H9 (cell line): ENCODE results near the gene SPTBN1. TPM values are rescaled to one million over a fixed set of nuclear protein-coding genes. Genes with fewer than 3 reads are reported as not detected.

ENCODE experiments used
- DNase-seq: peaks from one replicate; pipeline ENCODE4 v3.0.0-alpha.2; 2017
- H2AFZ ChIP-seq: one replicate; pipeline ENCODE4 v1.6.1; 2013; ENCODE audit warnings: mild to moderate bottlenecking, low read length, control low read depth, moderate library complexity
- H2AK5ac ChIP-seq: 2 replicates; pipeline ENCODE4 v1.6.1; 2013; ENCODE audit warnings: low read length, control low read depth, mixed read lengths; ENCODE audit not compliant: insufficient read length
- H2BK120ac ChIP-seq: one replicate; pipeline ENCODE4 v1.6.1; 2013; ENCODE audit warnings: low read depth, mild to moderate bottlenecking, low read length, control low read depth, inconsistent platforms; ENCODE audit not compliant: poor library complexity, severe bottlenecking
- H2BK12ac ChIP-seq: 2 replicates; pipeline ENCODE4 v1.6.1; 2013; ENCODE audit warnings: low read length, control low read depth, mixed read lengths, low read depth; ENCODE audit not compliant: insufficient read length
- H2BK15ac ChIP-seq: 2 replicates; pipeline ENCODE4 v1.6.1; 2013; ENCODE audit warnings: low read depth, low read length, control low read depth
- H2BK20ac ChIP-seq: one replicate; pipeline ENCODE4 v1.6.1; 2013; ENCODE audit warnings: low read depth, mild to moderate bottlenecking, low read length, control low read depth, inconsistent platforms; ENCODE audit not compliant: poor library complexity, severe bottlenecking
- H2BK5ac ChIP-seq: 2 replicates; pipeline ENCODE4 v1.6.1; 2013; ENCODE audit warnings: low read length, control low read depth, mixed read lengths; ENCODE audit not compliant: insufficient read length
- H3K14ac ChIP-seq: 2 replicates; pipeline ENCODE4 v1.6.1; 2013; ENCODE audit warnings: low read length, control low read depth; ENCODE audit not compliant: insufficient read depth
- H3K18ac ChIP-seq: 2 replicates; pipeline ENCODE4 v1.6.1; 2013; ENCODE audit warnings: low read depth, mild to moderate bottlenecking, mixed read lengths, low read length, control low read depth; ENCODE audit not compliant: insufficient read length
- H3K23ac ChIP-seq: 2 replicates; pipeline ENCODE4 v1.6.1; 2013; ENCODE audit warnings: low read length, control low read depth, mixed read lengths, low read depth; ENCODE audit not compliant: insufficient read length
- H3K23me2 ChIP-seq: 2 replicates; pipeline ENCODE4 v1.6.1; 2013; ENCODE audit warnings: low read depth, mild to moderate bottlenecking, mixed read lengths, low read length, control low read depth; ENCODE audit not compliant: insufficient read length, poor library complexity, severe bottlenecking
- H3K27ac ChIP-seq: 2 replicates; pipeline ENCODE4 v1.5.1; 2013; ENCODE audit warnings: low read length, control low read depth, mixed read lengths, low read depth; ENCODE audit not compliant: insufficient read length
- H3K27me3 ChIP-seq: 2 replicates; pipeline ENCODE4 v1.6.1; 2013; ENCODE audit warnings: low read length, control low read depth, inconsistent platforms; ENCODE audit not compliant: insufficient read depth
- H3K4ac ChIP-seq: 2 replicates; pipeline ENCODE4 v1.6.1; 2013; ENCODE audit warnings: low read depth, mild to moderate bottlenecking, control low read depth, inconsistent platforms, low read length, moderate library complexity
- H3K4me1 ChIP-seq: 2 replicates; pipeline ENCODE4 v1.6.1; 2013; ENCODE audit warnings: low read length, control low read depth, inconsistent platforms; ENCODE audit not compliant: insufficient read depth
- H3K4me2 ChIP-seq: 2 replicates; pipeline ENCODE4 v1.6.1; 2013; ENCODE audit warnings: low read length, control low read depth, mixed read lengths; ENCODE audit not compliant: insufficient read length, insufficient read depth
- H3K56ac ChIP-seq: 2 replicates; pipeline ENCODE4 v1.6.1; 2013; ENCODE audit warnings: low read depth, mild to moderate bottlenecking, mixed read lengths, low read length, control low read depth; ENCODE audit not compliant: insufficient read length
- H3K79me1 ChIP-seq: 2 replicates; pipeline ENCODE4 v1.6.1; 2013; ENCODE audit warnings: low read depth, mild to moderate bottlenecking, moderate library complexity, low read length, control low read depth, inconsistent platforms; ENCODE audit not compliant: insufficient read depth, poor library complexity, severe bottlenecking
- H3K79me2 ChIP-seq: 2 replicates; pipeline ENCODE4 v1.6.1; 2013; ENCODE audit warnings: low read length, control low read depth, inconsistent platforms; ENCODE audit not compliant: insufficient read depth
- H3K9ac ChIP-seq: 2 replicates; pipeline ENCODE4 v1.6.1; 2013; ENCODE audit warnings: low read length, control low read depth, mixed read lengths; ENCODE audit not compliant: insufficient read length; ENCODE audit errors: extremely low read depth
- H3K9me3 ChIP-seq: one replicate; pipeline ENCODE4 v1.6.1; 2013; ENCODE audit warnings: low read depth, low read length, inconsistent platforms; ENCODE audit not compliant: control insufficient read depth
- H3T11ph ChIP-seq: one replicate; pipeline ENCODE4 v1.6.1; 2013; ENCODE audit warnings: mild to moderate bottlenecking, low read length, control low read depth, inconsistent platforms
- H4K20me1 ChIP-seq: one replicate; pipeline ENCODE4 v1.6.1; 2013; ENCODE audit not compliant: control insufficient read depth, insufficient read length, insufficient read depth
- H4K5ac ChIP-seq: 2 replicates; pipeline ENCODE4 v1.6.1; 2013; ENCODE audit warnings: low read depth, mild to moderate bottlenecking, mixed read lengths, low read length, control low read depth; ENCODE audit not compliant: insufficient read length
- H4K8ac ChIP-seq: replicated peaks from 2 replicates; pipeline ENCODE4 v1.6.1; 2013; ENCODE audit warnings: low read length, control low read depth, mixed read lengths, low read depth; ENCODE audit not compliant: insufficient read length
- H4K91ac ChIP-seq: 2 replicates; pipeline ENCODE4 v1.6.1; 2013; ENCODE audit warnings: low read depth, mild to moderate bottlenecking, moderate library complexity, mixed read lengths, low read length, control low read depth; ENCODE audit not compliant: insufficient read length
- H3K27ac Mint-ChIP-seq, 3 experiments: 2 replicates in 2 of 3; 3 replicates in 1 of 3; pipeline ENCODE4 v1.8.0; 2020 to 2021; ENCODE audit warnings: mixed read lengths in 3 of 3, mild to moderate bottlenecking in 1 of 3, moderate library complexity in 1 of 3
- H3K27me3 Mint-ChIP-seq: 2 replicates; pipeline ENCODE4 v1.8.0; 2021; ENCODE audit warnings: low read depth, mild to moderate bottlenecking, moderate library complexity, mixed read lengths
- H3K36me3 Mint-ChIP-seq, 3 experiments: 2 replicates in 2 of 3; 3 replicates in 1 of 3; pipeline ENCODE4 v1.8.0; 2020 to 2021; ENCODE audit warnings: low read depth in 3 of 3, mixed read lengths in 3 of 3; ENCODE audit not compliant: insufficient read depth in 1 of 3
- H3K4me1 Mint-ChIP-seq, 2 experiments: 2 replicates each; pipeline ENCODE4 v1.8.0; 2020; ENCODE audit warnings: mixed read lengths in 2 of 2
- H3K4me3 Mint-ChIP-seq, 2 experiments: 2 replicates in 1 of 2; 3 replicates in 1 of 2; pipeline ENCODE4 v1.8.0; 2020 to 2021; ENCODE audit warnings: mild to moderate bottlenecking in 2 of 2, mixed read lengths in 2 of 2, moderate library complexity in 1 of 2
- H3K9me3 Mint-ChIP-seq, 2 experiments: 2 replicates in 1 of 2; 3 replicates in 1 of 2; pipeline ENCODE4 v1.8.0; 2020; ENCODE audit warnings: mild to moderate bottlenecking in 2 of 2, mixed read lengths in 2 of 2, moderate library complexity in 1 of 2
- WGBS: extraction: QIAGEN DNeasy Blood & Tissue Kit; methylation state at CpG from one replicate; pipeline ENCODE4 v1.1.7; 2013; ENCODE audit warnings: missing lambda C conversion rate, low lambda C conversion rate, mixed read lengths; ENCODE audit not compliant: insufficient read length; ENCODE audit errors: extremely low coverage; 5-methylcytosine and 5-hydroxymethylcytosine counted together
- total RNA-seq: library from RNA; stranded (reverse); gene quantifications from 2 replicates; pipeline ENCODE4 v1.2.1, GENCODE V29; 2021
- TF ChIP-seq, protein P1 (sequence below): fragments of 200-600 bp; sonication (generic); conservative IDR thresholded peaks from 3 replicates; pipeline ENCODE4 v1.8.0; 2021; ENCODE audit warnings: antibody characterized with exemption, mild to moderate bottlenecking

The SPTBN1 gene
- total RNA-seq, 1 experiment from 2014 or later: 164 TPM

DNA sequence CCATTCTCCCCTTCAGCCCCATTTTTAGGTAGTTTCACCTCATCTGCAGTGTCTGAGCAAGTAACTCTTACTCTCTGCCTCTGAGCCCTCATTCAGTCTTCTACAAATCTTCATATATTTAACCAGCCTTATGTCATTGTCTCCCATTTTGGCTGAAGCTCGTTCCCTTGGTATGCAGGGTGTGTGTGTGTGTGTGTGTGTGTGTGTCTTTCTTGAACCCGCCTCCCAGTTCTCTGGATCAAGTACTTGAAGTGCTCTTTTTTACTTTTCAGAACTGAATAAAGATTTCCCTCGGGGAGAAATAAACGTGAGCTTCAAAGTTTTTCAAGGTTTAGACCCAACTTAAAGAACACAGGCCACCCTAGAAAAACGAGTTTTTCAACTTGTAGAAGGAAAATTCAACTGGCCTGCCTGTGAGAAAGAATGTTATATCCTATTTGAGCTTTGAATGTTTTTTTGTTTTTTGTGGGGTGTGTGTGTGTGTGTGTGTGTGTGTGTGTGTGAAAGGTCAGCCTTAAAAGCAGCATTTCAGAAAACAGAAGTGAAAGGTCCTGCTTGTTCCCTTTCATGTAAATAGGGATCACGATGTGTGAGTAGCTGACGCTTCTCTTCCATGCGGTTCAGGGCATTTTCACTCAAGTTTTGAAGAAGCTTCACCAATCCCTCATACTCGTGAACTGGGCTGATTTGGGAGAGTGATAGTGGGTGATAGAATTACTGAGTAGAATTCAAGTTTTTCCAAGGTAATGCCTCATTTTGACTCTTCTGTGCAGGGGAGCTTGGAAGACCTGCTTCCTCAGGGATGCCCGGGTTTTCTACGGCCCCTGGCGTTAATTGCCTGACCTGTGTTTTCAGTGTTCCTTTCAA, 216.7 kb downstream of the SPTBN1 start:
- no peaks in the 10 kb centered on the region for H3K23me2 ChIP-seq
- no peaks in the 10 kb centered on the region for H3K79me1 ChIP-seq
- H3K56ac ChIP-seq: no peak overlapping the region
- H3K27me3 Mint-ChIP-seq: no peaks in the 10 kb centered on the region; the same call in 1 of the 2 replicates
- no peak overlapping the region for H2AK5ac ChIP-seq
- no peaks in the 10 kb centered on the region for H3K79me2 ChIP-seq
- H2BK120ac ChIP-seq: no peak overlapping the region
- H4K91ac ChIP-seq: no peak overlapping the region
- H3K27ac ChIP-seq: no peak overlapping the region
- no CpG with 5 or more reads among the region's 12 CpGs for WGBS
- no peak for DNase-seq
- no peak overlapping the region for H3K18ac ChIP-seq
- H3T11ph ChIP-seq: no peak overlapping the region
- H3K4me1 ChIP-seq: no peaks in the 10 kb centered on the region
- no peaks in the 10 kb centered on the region for H3K9me3 ChIP-seq
- H2AFZ ChIP-seq: no peak overlapping the region
- no peak overlapping the region for H3K4me3 Mint-ChIP-seq
- H3K9ac ChIP-seq: no peak overlapping the region
- peaks cover 15 to 16% of the 10 kb centered on the region in 2 experiments for H3K4me1 Mint-ChIP-seq
- H3K27me3 ChIP-seq: no peaks in the 10 kb centered on the region
- no peak overlapping the region for H3K4ac ChIP-seq
- no peaks in the 10 kb centered on the region for H3K9me3 Mint-ChIP-seq
- no peak overlapping the region for H3K4me2 ChIP-seq
- H3K27ac Mint-ChIP-seq: peak overlapping the region in 2 of 3 experiments; percentile 67 to 88; a peak in 5 of 7 replicates
- H4K20me1 ChIP-seq: no peaks in the 10 kb centered on the region
- TF ChIP-seq, protein P1, sequence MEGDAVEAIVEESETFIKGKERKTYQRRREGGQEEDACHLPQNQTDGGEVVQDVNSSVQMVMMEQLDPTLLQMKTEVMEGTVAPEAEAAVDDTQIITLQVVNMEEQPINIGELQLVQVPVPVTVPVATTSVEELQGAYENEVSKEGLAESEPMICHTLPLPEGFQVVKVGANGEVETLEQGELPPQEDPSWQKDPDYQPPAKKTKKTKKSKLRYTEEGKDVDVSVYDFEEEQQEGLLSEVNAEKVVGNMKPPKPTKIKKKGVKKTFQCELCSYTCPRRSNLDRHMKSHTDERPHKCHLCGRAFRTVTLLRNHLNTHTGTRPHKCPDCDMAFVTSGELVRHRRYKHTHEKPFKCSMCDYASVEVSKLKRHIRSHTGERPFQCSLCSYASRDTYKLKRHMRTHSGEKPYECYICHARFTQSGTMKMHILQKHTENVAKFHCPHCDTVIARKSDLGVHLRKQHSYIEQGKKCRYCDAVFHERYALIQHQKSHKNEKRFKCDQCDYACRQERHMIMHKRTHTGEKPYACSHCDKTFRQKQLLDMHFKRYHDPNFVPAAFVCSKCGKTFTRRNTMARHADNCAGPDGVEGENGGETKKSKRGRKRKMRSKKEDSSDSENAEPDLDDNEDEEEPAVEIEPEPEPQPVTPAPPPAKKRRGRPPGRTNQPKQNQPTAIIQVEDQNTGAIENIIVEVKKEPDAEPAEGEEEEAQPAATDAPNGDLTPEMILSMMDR: no peak
- no peak overlapping the region for H2BK20ac ChIP-seq
- H2BK15ac ChIP-seq: no peak overlapping the region
- H4K8ac ChIP-seq: no peak overlapping the region
- H3K14ac ChIP-seq: no peak overlapping the region
- H2BK5ac ChIP-seq: no peak overlapping the region
- no peak overlapping the region for H2BK12ac ChIP-seq
- H3K36me3 Mint-ChIP-seq: peaks cover 10 to 29% (median 25%) of the 10 kb centered on the region in 3 experiments; a peak in 6 of 7 replicates
- no peak overlapping the region for H4K5ac ChIP-seq
- H3K23ac ChIP-seq: no peak overlapping the region
